ENCODE results near the gene HAO2.
"Not testable (repeated sequence)": the region's sequence is repeated elsewhere in the genome, so short reads cannot be mapped to it uniquely, and the experiment has no call there.

HAO2 gene

GRCh38 chr1:119366424-119366823 is 2.2 kb upstream of the HAO2 start:
- H3K27ac ChIP-seq (ENCODE audit: low read depth, low read length) = no peak overlapping the region
- no peak overlapping the region for H3K4me3 ChIP-seq (ENCODE audit: low read depth, low read length)
- no peaks in the 10 kb centered on the region for H3K36me3 ChIP-seq (ENCODE audit: control insufficient read depth, insufficient read depth, low read length)
- H3K27me3 ChIP-seq (ENCODE audit: control insufficient read depth, insufficient read depth, low read length) = no peaks in the 10 kb centered on the region
- H3K9ac ChIP-seq (ENCODE audit: low read depth, low read length) = no peak overlapping the region
- H3K9me3 ChIP-seq (ENCODE audit: control insufficient read depth, insufficient read depth, low read length) = no peaks in the 10 kb centered on the region
- peaks cover 3% of the 10 kb centered on the region; the same call in 1 of the 2 replicates for H3K4me1 ChIP-seq (ENCODE audit: control insufficient read depth, insufficient read depth, low read length)

- peaks cover 13% of the 10 kb centered on the region for H3K4me1 ChIP-seq (ENCODE audit: control insufficient read depth, insufficient read depth, low read length)
- no peaks in the 10 kb centered on the region for H3K9me3 ChIP-seq (ENCODE audit: control insufficient read depth, insufficient read depth, low read length)
- no peaks in the 10 kb centered on the region for H3K27me3 ChIP-seq (ENCODE audit: control insufficient read depth, insufficient read depth, low read length)
- H3K36me3 ChIP-seq (ENCODE audit: control insufficient read depth, insufficient read depth, low read length) = no peaks in the 10 kb centered on the region
- H3K9ac ChIP-seq (ENCODE audit: low read depth, low read length) = no peak overlapping the region
- H3K4me3 ChIP-seq (ENCODE audit: low read depth, low read length) = no peak overlapping the region
- H3K27ac ChIP-seq (ENCODE audit: low read depth, low read length) = no peak overlapping the region
Observed at GRCh38 chr1:119367432-119368124, 1.0 kb upstream of the HAO2 start.

DNA sequence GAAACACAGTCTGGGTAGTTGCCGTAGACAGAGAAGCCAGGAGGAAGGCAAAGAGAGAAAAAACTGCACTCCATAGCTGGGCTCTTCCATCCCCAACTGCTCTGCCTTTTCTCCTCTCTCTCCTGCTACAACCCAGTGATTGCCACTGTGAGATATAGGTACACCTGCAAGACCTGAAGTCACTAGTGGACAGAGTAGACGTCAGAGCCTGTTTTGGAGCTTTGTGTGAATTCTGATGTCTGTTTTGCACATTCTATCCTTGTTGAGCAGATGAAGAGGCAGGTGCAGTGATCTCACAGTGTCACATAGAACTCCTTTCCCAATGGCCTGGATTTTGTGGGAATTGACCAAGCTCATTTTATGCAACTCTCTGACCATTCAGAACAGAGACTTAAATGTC is 2.2 kb downstream of the HAO2 start:
- Histone ChIP-seq H3K4me3 (ENCODE audit: low read depth, low read length) (no peak overlapping the region), H3K9me3 (ENCODE audit: control insufficient read depth, insufficient read depth, low read length) (no peaks in the 10 kb centered on the region), H3K27ac (ENCODE audit: low read depth, low read length) (no peak overlapping the region), H3K36me3 (ENCODE audit: control insufficient read depth, insufficient read depth, low read length) (no peaks in the 10 kb centered on the region), H3K9ac (ENCODE audit: low read depth, low read length) (no peak overlapping the region), H3K27me3 (ENCODE audit: control insufficient read depth, insufficient read depth, low read length) (no peaks in the 10 kb centered on the region), H3K4me1 (ENCODE audit: control insufficient read depth, insufficient read depth, low read length) (peaks cover 16% of the 10 kb centered on the region)

- H3K9ac ChIP-seq (ENCODE audit: low read depth, low read length) = no peak overlapping the region
Observed at GRCh38 chr1:119371815-119372214, 3.2 kb downstream of the HAO2 start.

DNA sequence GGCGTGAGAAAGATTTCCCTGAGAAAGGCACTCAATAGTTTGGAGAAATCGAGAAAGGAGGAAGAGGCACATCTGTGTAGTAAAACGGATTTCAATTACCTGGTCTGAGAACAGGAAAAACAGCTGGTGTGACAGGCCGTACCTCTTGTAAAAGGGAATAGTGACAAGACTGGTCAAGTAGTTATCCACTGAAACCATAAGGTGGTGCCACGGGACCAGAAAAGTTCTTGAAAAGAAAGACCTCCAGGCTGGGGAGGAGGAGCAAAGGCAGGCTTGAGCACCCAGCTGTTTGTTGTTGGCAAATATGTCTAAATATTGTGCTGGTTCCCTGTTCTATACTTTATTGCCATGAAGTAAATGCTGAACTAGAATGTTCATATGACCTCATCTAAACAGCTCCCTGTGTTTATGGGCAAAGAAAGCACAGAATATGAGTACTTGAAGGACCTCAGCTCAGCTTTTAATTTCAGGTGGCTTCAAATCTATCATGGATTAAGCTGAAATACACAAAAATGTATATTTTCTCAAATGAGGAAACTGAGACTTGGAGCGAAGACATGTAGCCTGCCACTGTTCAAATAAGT is 4.0 kb downstream of the HAO2 start:
- H3K4me1 ChIP-seq (ENCODE audit: control insufficient read depth, insufficient read depth, low read length) = peaks cover 16% of the 10 kb centered on the region
- no peak overlapping the region for H3K4me3 ChIP-seq (ENCODE audit: low read depth, low read length)
- H3K9me3 ChIP-seq (ENCODE audit: control insufficient read depth, insufficient read depth, low read length) = no peaks in the 10 kb centered on the region
- H3K36me3 ChIP-seq (ENCODE audit: control insufficient read depth, insufficient read depth, low read length) = no peaks in the 10 kb centered on the region
- H3K27me3 ChIP-seq (ENCODE audit: control insufficient read depth, insufficient read depth, low read length) = no peaks in the 10 kb centered on the region
- no peak overlapping the region for H3K9ac ChIP-seq (ENCODE audit: low read depth, low read length)
- H3K27ac ChIP-seq (ENCODE audit: low read depth, low read length) = no peak overlapping the region

More at GRCh38 chr1:119371815-119372214, 3.2 kb downstream of the HAO2 start:
- Histone ChIP-seq H3K4me3 (ENCODE audit: low read depth, low read length) (no peak overlapping the region), H3K27ac (ENCODE audit: low read depth, low read length) (no peak overlapping the region), H3K27me3 (ENCODE audit: control insufficient read depth, insufficient read depth, low read length) (no peaks in the 10 kb centered on the region), H3K4me1 (ENCODE audit: control insufficient read depth, insufficient read depth, low read length) (peaks cover 16% of the 10 kb centered on the region), H3K9me3 (ENCODE audit: control insufficient read depth, insufficient read depth, low read length) (no peaks in the 10 kb centered on the region), H3K36me3 (ENCODE audit: control insufficient read depth, insufficient read depth, low read length) (no peaks in the 10 kb centered on the region)

- Histone ChIP-seq H3K27me3 (ENCODE audit: control insufficient read depth, insufficient read depth, low read length) (no peaks in the 10 kb centered on the region), H3K36me3 (ENCODE audit: control insufficient read depth, insufficient read depth, low read length) (no peaks in the 10 kb centered on the region), H3K27ac (ENCODE audit: low read depth, low read length) (no peak overlapping the region), H3K4me1 (ENCODE audit: control insufficient read depth, insufficient read depth, low read length) (peaks cover 16% of the 10 kb centered on the region), H3K4me3 (ENCODE audit: low read depth, low read length) (no peak overlapping the region), H3K9ac (ENCODE audit: low read depth, low read length) (no peak overlapping the region), H3K9me3 (ENCODE audit: control insufficient read depth, insufficient read depth, low read length) (no peaks in the 10 kb centered on the region)
Observed at GRCh38 chr1:119373465-119373864, 4.9 kb downstream of the HAO2 start.

- Histone ChIP-seq H3K4me1 (ENCODE audit: control insufficient read depth, insufficient read depth, low read length) (peaks cover 16% of the 10 kb centered on the region), H3K9me3 (ENCODE audit: control insufficient read depth, insufficient read depth, low read length) (no peaks in the 10 kb centered on the region), H3K9ac (ENCODE audit: low read depth, low read length) (no peak overlapping the region), H3K36me3 (ENCODE audit: control insufficient read depth, insufficient read depth, low read length) (no peaks in the 10 kb centered on the region), H3K4me3 (ENCODE audit: low read depth, low read length) (no peak overlapping the region), H3K27ac (ENCODE audit: low read depth, low read length) (no peak overlapping the region), H3K27me3 (ENCODE audit: control insufficient read depth, insufficient read depth, low read length) (no peaks in the 10 kb centered on the region)
Observed at GRCh38 chr1:119374208-119374874, 5.8 kb downstream of the HAO2 start.

- no peak overlapping the region for H3K27ac ChIP-seq (ENCODE audit: low read depth, low read length)
- H3K4me3 ChIP-seq (ENCODE audit: low read depth, low read length) = no peak overlapping the region
- no peaks in the 10 kb centered on the region for H3K27me3 ChIP-seq (ENCODE audit: control insufficient read depth, insufficient read depth, low read length)
- no peak overlapping the region for H3K9ac ChIP-seq (ENCODE audit: low read depth, low read length)
- no peaks in the 10 kb centered on the region for H3K36me3 ChIP-seq (ENCODE audit: control insufficient read depth, insufficient read depth, low read length)
- no peaks in the 10 kb centered on the region for H3K9me3 ChIP-seq (ENCODE audit: control insufficient read depth, insufficient read depth, low read length)
- H3K4me1 ChIP-seq (ENCODE audit: control insufficient read depth, insufficient read depth, low read length) = peaks cover 16% of the 10 kb centered on the region
Observed at GRCh38 chr1:119375366-119375765, 6.8 kb downstream of the HAO2 start.

GRCh38 chr1:119376594-119376993 is 8.0 kb downstream of the HAO2 start:
- Histone ChIP-seq H3K27ac (ENCODE audit: low read depth, low read length) (no peak overlapping the region), H3K4me1 (ENCODE audit: control insufficient read depth, insufficient read depth, low read length) (peaks cover 16% of the 10 kb centered on the region), H3K4me3 (ENCODE audit: low read depth, low read length) (no peak overlapping the region), H3K36me3 (ENCODE audit: control insufficient read depth, insufficient read depth, low read length) (no peaks in the 10 kb centered on the region), H3K9ac (ENCODE audit: low read depth, low read length) (no peak overlapping the region), H3K9me3 (ENCODE audit: control insufficient read depth, insufficient read depth, low read length) (no peaks in the 10 kb centered on the region), H3K27me3 (ENCODE audit: control insufficient read depth, insufficient read depth, low read length) (no peaks in the 10 kb centered on the region)

- H3K27ac ChIP-seq (ENCODE audit: low read depth, low read length); H3K9me3 ChIP-seq (ENCODE audit: control insufficient read depth, insufficient read depth, low read length); H3K27me3 ChIP-seq (ENCODE audit: control insufficient read depth, insufficient read depth, low read length); H3K9ac ChIP-seq (ENCODE audit: low read depth, low read length); H3K4me1 ChIP-seq (ENCODE audit: control insufficient read depth, insufficient read depth, low read length); H3K36me3 ChIP-seq (ENCODE audit: control insufficient read depth, insufficient read depth, low read length); H3K4me3 ChIP-seq (ENCODE audit: low read depth, low read length): not testable (repeated sequence)
Observed at GRCh38 chr1:119377594-119377993, 9.0 kb downstream of the HAO2 start.

- Histone ChIP-seq H3K4me3 (ENCODE audit: low read depth, low read length) (no peak overlapping the region), H3K9me3 (ENCODE audit: control insufficient read depth, insufficient read depth, low read length) (no peaks in the 10 kb centered on the region), H3K4me1 (ENCODE audit: control insufficient read depth, insufficient read depth, low read length) (no peaks in the 10 kb centered on the region), H3K27ac (ENCODE audit: low read depth, low read length) (no peak overlapping the region), H3K36me3 (ENCODE audit: control insufficient read depth, insufficient read depth, low read length) (no peaks in the 10 kb centered on the region), H3K9ac (ENCODE audit: low read depth, low read length) (no peak overlapping the region), H3K27me3 (ENCODE audit: control insufficient read depth, insufficient read depth, low read length) (no peaks in the 10 kb centered on the region)
Observed at GRCh38 chr1:119379117-119379516, 10.5 kb downstream of the HAO2 start.

Measured in HUES48 (cell line).